Measurements from ENCODE around the gene FGD6. TPM values are rescaled to one million over a fixed set of nuclear protein-coding genes. Genes with fewer than 3 reads are reported as not detected.
A peak's percentile ranks its signal among the peaks of the same experiment; 100 is the strongest.
"Not testable (repeated sequence)": the region's sequence is repeated elsewhere in the genome, so short reads cannot be mapped to it uniquely, and the experiment has no call there.

Gene FGD6
- polyA plus RNA-seq, 1 donor (not counting 4 experiments of a cell fraction or from before 2014, with no cell fraction given), result 54.2 TPM

GRCh38 chr12:95102916-95103671 lies 114.2 kb downstream of the FGD6 start:
- peaks cover 32 to 62% of the 10 kb centered on the region in 2 experiments for H3K36me3 ChIP-seq (ENCODE audit: control insufficient read depth in 2 of 2, extremely low read depth in 1 of 2, insufficient read depth in 2 of 2, low read length in 2 of 2)
- peak overlapping the region; percentile 42 for H3K27ac ChIP-seq (ENCODE audit: control insufficient read depth, insufficient read depth, low read length)
- FAIRE-seq, result peak; percentile 26
- peaks cover 20% of the 10 kb centered on the region for H3K4me1 ChIP-seq (ENCODE audit: control insufficient read depth, extremely low read depth, insufficient read depth, low read length)
- no peaks in the 10 kb centered on the region for H3K9me1 ChIP-seq (ENCODE audit: control insufficient read depth, extremely low read depth, insufficient read depth, low read length)
- DNase-seq (ENCODE audit: low read depth, low spot score), result peak; percentile 41
- dilution Hi-C loops (cut with MboI; ENCODE audit: extremely low pct_ligation_motif_present, low sequenced_read_pairs), result no loop called here
- peaks cover 12% of the 10 kb centered on the region for H3K79me2 ChIP-seq (ENCODE audit: control insufficient read depth, insufficient read depth, low read length)
- H3K4me2 ChIP-seq (ENCODE audit: control insufficient read depth, extremely low read depth, insufficient read depth, low read depth, low read length), result peak overlapping the region; percentile 9
- H2AFZ ChIP-seq (ENCODE audit: control insufficient read depth, low read length), result no peak overlapping the region
- no peaks in the 10 kb centered on the region for H3K27me3 ChIP-seq (ENCODE audit: control insufficient read depth, extremely low read depth, insufficient read depth, low read length)
- no peak overlapping the region for H3K4me3 ChIP-seq (ENCODE audit: control insufficient read depth in 2 of 3, extremely low read depth in 1 of 3, insufficient read depth in 2 of 3, low read depth in 1 of 3, low read length in 3 of 3)
- H3K9ac ChIP-seq (ENCODE audit: control insufficient read depth, extremely low read depth, insufficient read depth, low read length), result peak overlapping the region; percentile 1
- H3K9me3 ChIP-seq (ENCODE audit: control insufficient read depth, low read depth, low read length), result no peaks in the 10 kb centered on the region
- no peaks in the 10 kb centered on the region for H4K20me1 ChIP-seq (ENCODE audit: control insufficient read depth, extremely low read depth, insufficient read depth, low read length)
- TF ChIP-seq EZH2 (IDR thresholded peaks at IDR 0.05; ENCODE audit: low read length), result no peak
- TF ChIP-seq CTCF (optimal IDR thresholded peaks at IDR 0.05 in 1 of 3, IDR thresholded peaks at IDR 0.05 in 1 of 3, conservative IDR thresholded peaks at IDR 0.05 in 1 of 3; ENCODE audit: extremely low read depth in 1 of 3, insufficient read depth in 2 of 3, low read length in 3 of 3), result no peak

- FAIRE-seq; H3K9me1 ChIP-seq (ENCODE audit: control insufficient read depth, extremely low read depth, insufficient read depth, low read length); H3K4me3 ChIP-seq (ENCODE audit: control insufficient read depth in 2 of 3, extremely low read depth in 1 of 3, insufficient read depth in 2 of 3, low read depth in 1 of 3, low read length in 3 of 3); H2AFZ ChIP-seq (ENCODE audit: control insufficient read depth, low read length); H3K9me3 ChIP-seq (ENCODE audit: control insufficient read depth, low read depth, low read length); H3K4me2 ChIP-seq (ENCODE audit: control insufficient read depth, extremely low read depth, insufficient read depth, low read depth, low read length); H3K27ac ChIP-seq (ENCODE audit: control insufficient read depth, insufficient read depth, low read length); H4K20me1 ChIP-seq (ENCODE audit: control insufficient read depth, extremely low read depth, insufficient read depth, low read length); DNase-seq (ENCODE audit: low read depth, low spot score); H3K27me3 ChIP-seq (ENCODE audit: control insufficient read depth, extremely low read depth, insufficient read depth, low read length); H3K9ac ChIP-seq (ENCODE audit: control insufficient read depth, extremely low read depth, insufficient read depth, low read length); dilution Hi-C loops (cut with MboI; ENCODE audit: extremely low pct_ligation_motif_present, low sequenced_read_pairs): not testable (repeated sequence)
- peaks cover 21% of the 10 kb centered on the region for H3K4me1 ChIP-seq (ENCODE audit: control insufficient read depth, extremely low read depth, insufficient read depth, low read length)
- H3K79me2 ChIP-seq (ENCODE audit: control insufficient read depth, insufficient read depth, low read length), result peaks cover 14% of the 10 kb centered on the region
- H3K36me3 ChIP-seq (ENCODE audit: control insufficient read depth in 2 of 2, extremely low read depth in 1 of 2, insufficient read depth in 2 of 2, low read length in 2 of 2), result peaks cover 28 to 60% of the 10 kb centered on the region in 2 experiments
These were observed 115.3 kb downstream of the FGD6 start for GRCh38 chr12:95101957-95102356.

All from keratinocyte (primary cell).